GM18517 (cell line): ENCODE measurements around the gene SLC14A1.

ENCODE experiments used
- ATAC-seq: cut with Tn5 transposase; IDR thresholded peaks from one replicate; pipeline ENCODE4 v1.9.1; 2021; ENCODE audit warnings: mild to moderate bottlenecking, moderate library complexity; ENCODE audit not compliant: unreplicated experiment

SLC14A1 gene

GRCh38 chr18:45723567-45724355 is at the start of gene SLC14A1:
Gene SLC14A1, plus strand, starts transcription at chr18:45724181. Its CDS starts 6,140 bp downstream, at chr18:45730321.
- no peak for ATAC-seq

DNA sequence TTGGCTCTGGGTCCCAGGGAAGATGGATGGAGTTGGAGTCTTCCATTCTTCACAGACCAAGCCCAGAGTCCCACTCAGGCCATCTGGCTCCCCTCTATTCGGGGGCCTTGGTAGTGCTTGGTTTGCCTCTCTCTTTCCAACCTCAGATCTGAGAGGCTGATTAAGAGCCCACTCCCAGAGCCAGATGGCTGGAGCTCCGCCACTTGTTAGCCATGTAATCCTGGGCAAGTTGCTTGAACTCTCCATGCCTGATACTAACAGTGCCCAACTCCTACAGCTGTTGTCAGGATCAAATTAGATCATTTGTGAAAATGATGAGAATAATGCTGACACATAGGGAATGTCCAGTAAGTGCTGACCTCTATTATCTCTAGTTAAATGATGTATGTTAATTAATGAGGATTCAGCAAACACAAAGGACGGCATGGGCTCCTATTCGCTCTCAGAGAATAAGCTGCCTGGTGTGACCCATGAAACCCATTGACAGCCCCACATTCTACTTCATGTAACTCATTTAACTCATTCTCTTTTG is 46.6 kb upstream of the SLC14A1 start:
- no peak for ATAC-seq

DNA sequence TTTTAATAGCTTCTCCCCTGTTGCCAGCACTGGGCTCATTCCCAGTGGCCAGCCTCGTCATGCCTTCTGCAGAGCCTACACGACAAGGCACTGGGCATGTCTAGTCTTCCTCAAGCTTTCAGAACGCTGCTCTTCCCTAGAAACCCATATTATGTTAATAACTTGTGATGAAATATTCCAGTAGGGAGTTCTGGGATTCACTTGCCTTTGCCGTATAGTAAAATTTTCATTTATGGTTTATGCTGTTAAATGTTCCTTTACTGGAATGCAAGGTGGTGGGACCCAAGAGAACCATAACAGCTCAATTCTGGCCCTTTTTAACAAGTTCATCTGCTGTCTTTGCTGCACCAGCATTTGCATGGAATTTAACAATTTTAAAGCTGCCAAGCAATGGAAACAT is 45.5 kb upstream of the SLC14A1 start:
- no peak for ATAC-seq

- ATAC-seq = no peak
These were observed 45.1 kb upstream of the SLC14A1 start for GRCh38 chr18:45678850-45679249.

GRCh38 chr18:45680066-45680690 is 43.8 kb upstream of the SLC14A1 start:
- ATAC-seq = no peak

GRCh38 chr18:45682181-45682580 is 41.8 kb upstream of the SLC14A1 start:
- ATAC-seq = no peak

GRCh38 chr18:45684341-45685115 is 39.5 kb upstream of the SLC14A1 start:
- no peak for ATAC-seq

DNA sequence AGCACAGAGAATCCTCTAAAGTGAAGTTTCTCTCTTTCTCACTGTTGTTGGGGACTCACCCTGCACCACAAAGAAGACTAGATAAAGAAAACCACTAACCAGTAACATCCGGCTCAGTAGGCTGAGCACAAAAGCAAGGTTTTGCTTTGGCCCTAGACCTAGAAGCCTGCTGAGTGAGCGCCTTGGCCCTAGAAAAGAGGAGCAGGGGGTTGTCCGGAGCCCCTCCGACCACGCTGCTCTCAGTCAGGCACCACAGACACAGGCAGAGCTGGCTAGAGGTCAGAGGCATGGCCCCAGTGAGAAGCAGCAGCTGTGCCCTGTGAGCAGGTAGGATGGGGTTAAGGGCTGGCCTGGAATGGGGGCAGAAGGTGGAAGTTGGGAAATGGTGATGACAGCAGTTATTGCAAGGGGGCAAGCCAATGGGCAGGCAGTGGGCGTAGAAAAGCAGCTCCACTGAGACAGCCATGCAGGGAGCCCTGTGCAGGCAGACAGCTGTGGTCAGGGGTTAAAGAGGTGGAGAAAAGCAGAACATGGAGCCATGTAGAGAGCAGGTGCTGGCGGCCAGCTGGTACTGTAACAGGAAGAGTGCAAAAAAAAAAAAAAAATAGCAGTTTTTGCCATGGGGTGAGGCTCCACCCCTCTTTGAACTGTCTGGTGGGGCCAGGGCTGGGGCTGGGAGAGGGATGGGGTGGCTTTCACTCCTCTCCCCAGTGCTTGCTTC is 36.9 kb upstream of the SLC14A1 start:
- ATAC-seq = peak; percentile 88

- peak; percentile 43 for ATAC-seq
These were observed 36.4 kb upstream of the SLC14A1 start for GRCh38 chr18:45687621-45688020.

- no peak for ATAC-seq
These were observed 35.9 kb upstream of the SLC14A1 start for GRCh38 chr18:45688113-45688512.

DNA sequence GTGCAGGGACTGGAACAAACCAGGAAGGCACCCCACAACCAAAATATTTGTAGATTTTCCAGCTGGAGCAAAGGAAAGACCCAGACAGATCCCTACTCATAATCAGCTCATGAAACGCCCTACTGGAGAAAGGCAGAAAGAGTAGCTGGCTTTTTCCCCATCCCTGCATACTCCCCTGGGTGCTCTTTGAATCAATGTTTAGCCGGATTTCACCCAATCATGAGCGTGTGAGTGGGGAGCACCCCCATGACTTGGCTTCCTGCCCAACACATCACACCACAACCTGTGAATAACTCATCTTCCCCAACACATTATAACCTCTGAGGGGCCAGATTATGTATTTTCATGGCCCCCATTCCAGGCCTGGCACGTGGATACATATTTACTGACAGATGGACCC is 35.1 kb upstream of the SLC14A1 start:
- ATAC-seq = no peak

DNA sequence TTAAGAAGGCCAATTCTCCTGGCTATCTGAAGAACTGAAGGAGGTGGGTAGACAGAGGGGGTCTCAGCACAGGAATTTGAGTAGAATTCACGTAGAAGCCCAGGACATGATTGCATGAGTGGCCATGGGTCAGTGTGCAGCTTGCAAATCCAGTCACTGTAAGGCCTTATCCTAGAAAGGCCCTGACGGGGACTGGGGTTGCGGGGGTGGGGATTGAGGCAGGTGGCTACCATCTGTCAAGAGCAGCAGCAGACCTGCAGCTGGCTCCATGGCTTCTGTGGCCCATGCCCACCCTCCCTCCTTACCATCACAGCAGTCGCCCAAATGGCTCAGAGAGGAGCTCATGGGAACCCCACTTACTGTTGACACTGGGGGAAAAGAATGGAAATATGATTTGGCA is 34.6 kb upstream of the SLC14A1 start:
- no peak for ATAC-seq

DNA sequence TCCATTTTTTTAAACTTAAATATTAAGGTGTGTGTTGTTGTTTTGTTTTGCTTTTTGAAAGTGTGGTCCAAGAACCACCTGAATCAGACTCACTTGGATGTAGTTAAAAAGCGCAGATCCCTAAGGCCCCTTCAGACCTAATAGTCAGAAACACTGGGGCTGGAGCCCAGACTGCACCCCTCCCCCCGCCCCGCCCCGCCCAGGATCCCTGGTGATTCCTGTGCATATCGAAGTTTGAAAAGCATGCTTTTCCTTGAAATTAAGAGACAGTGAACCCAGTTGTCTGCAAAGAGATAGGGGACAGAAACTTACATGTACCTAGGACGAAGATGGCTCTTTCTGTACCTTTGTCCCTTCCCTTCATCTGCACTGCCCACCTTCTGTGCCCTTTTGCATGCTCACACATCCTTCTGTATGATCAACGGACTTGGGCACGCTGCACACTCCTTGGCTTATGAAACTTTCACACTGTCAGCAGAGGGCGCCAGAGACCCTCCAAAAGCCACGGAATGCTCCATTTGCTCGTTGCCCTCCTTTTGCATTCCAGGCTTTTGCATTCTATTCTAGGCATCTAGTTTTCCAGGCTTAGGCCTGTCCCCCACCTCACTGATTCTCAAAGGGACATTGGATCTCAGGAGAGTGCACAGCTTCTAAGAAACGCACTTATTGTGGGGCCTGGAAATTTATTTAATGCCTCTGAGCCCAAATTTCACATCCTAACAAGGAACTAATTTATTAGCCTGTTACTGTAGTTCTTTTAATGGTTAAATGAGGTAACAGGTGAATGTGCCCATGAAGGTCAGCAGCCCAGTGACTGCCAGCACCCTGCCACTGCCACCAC is 32.8 kb upstream of the SLC14A1 start:
- ATAC-seq = no peak

DNA sequence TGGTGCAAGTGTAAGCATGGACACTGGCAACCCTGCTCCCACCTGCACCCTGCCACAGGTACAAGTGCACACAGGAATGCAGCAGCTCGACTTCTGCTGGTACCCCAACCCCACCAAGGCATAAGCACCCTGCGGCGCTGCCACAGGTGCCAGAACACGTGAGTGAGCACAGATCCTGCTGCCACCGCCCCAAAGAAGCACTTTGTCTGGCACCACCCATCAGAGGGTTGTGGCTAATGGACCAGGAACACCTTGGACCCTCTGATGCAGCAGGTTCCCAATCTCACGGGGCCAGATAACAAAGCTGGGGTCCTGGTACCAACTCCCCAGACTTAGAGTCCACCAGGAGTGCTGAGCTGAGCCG is 32.2 kb upstream of the SLC14A1 start:
- ATAC-seq = no peak

DNA sequence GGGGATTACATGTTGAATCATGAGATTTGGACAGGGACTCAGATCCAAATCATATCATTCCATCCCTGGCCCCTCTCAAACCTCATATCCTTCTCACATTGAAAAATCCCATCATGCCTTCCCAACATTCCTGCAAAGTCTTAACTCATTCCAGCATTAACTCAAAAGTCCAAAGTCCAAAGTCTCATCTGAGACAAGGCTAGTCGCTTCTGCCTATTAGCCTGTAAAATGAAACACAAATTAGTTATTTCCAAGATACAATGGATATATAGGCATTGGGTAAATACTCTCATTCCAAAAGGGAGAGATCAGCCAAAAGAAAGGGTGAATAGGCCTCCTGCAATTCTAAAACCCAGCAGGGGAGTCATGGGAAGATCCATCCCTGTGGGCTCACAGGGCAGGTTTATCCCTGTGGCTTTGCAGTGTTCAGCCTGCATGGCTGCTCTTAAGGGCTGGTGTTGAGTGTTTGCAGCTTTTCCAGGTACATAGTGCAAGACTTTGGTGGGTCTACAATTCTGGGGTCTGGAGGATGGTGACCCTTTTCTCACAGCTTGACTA is 21.2 kb upstream of the SLC14A1 start:
- no peak for ATAC-seq

DNA sequence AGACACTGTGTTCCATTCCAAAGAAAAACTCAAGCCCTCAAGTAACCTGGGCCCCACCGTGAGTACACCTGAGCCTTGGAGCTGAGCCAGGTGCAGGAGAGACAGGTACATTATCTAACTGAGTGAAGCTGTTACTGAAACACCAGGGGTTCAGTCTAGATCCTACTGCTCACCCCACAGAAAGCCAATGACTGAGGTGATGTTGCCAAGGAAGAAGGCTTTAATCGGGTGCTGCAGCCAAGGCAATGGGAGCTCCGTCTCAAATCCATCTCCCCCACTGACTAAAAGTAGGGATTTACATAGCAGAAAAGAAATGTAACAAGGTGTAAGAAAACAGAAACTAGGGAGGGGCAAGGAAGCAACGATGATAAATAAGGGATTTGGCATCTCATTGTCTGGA is 15.2 kb upstream of the SLC14A1 start:
- no peak for ATAC-seq

GRCh38 chr18:45712061-45712460 is 11.9 kb upstream of the SLC14A1 start:
- no peak for ATAC-seq

DNA sequence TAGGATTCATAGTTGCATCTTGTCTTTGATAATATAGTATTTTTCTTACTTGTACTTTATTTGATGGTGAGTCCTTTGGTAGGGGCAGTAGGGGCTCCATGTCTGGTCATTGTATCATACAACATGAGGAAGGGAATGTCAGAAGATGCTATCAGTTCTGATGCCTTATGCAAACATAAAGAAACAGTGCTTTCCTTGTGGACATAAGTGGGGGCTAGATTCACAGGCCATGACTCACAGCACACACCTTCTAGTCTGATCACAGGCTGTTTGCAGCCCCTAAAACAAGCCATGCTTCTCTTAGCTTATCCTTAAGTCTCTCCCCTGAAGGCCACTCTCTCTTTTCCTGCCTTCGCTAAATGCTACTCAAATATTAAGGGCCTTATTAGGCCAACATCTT is 10.7 kb upstream of the SLC14A1 start:
- ATAC-seq = no peak

- no peak for ATAC-seq
These were observed 8.7 kb upstream of the SLC14A1 start for GRCh38 chr18:45715212-45715780.
